Muscle of leg (tissue), 11 donors: ENCODE results near the gene NFATC3. TPM values are rescaled to one million over a fixed set of nuclear protein-coding genes. Genes with fewer than 3 reads are reported as not detected.

Experiments used
- DNase-seq: peaks from one replicate; pipeline ENCODE4 v3.0.0; 2013
- H3K27ac ChIP-seq: one replicate; pipeline ENCODE4 v1.5.1; 2013; ENCODE audit warnings: mild to moderate bottlenecking, low read length, control low read depth
- H3K27me3 ChIP-seq: one replicate; pipeline ENCODE4 v1.6.1; 2013; ENCODE audit warnings: low read length; ENCODE audit not compliant: control insufficient read depth, insufficient read depth
- H3K36me3 ChIP-seq: one replicate; pipeline ENCODE4 v1.6.1; 2013; ENCODE audit warnings: low read length; ENCODE audit not compliant: control insufficient read depth, insufficient read depth
- H3K4me1 ChIP-seq: one replicate; pipeline ENCODE4 v1.6.1; 2013; ENCODE audit warnings: low read length; ENCODE audit not compliant: control insufficient read depth, insufficient read depth
- H3K4me3 ChIP-seq: one replicate; pipeline ENCODE4 v1.5.1; 2013; ENCODE audit warnings: low read length, control low read depth
- H3K9me3 ChIP-seq: replicated peaks from 2 replicates; pipeline ENCODE4 v1.6.1; 2013; ENCODE audit warnings: low read depth, low read length; ENCODE audit not compliant: control insufficient read depth
- WGBS: methylation state at CpG from one replicate; pipeline ENCODE4 v1.1.5; 2013; ENCODE audit warnings: missing lambda C conversion rate; ENCODE audit not compliant: insufficient coverage; 5-methylcytosine and 5-hydroxymethylcytosine counted together
- polyA plus RNA-seq, 8 donors: library from polyadenylated mRNA; unstranded; fragments of 120-200 nt; gene quantifications; one replicate each; pipeline versions ENCODE4 v1.2.1 to v1.2.3, GENCODE V29; 2013; ENCODE audit warnings: inconsistent platforms in 1 of 8, low replicate concordance in 1 of 8; ENCODE audit not compliant: insufficient read length in 8 of 8, insufficient read depth in 1 of 8
- total RNA-seq: library from RNA; stranded (reverse); fragments of 120-200 nt; gene quantifications from one replicate; pipeline ENCODE4 v1.2.4, GENCODE V29; 2013

Gene NFATC3
- total and polyA plus RNA-seq, 9 donors: 22.0 to 39.0 (median 26.0) TPM

- Histone ChIP-seq H3K4me1 (peaks cover 3% of the 10 kb centered on the region), H3K36me3 (peaks cover 6% of the 10 kb centered on the region), H3K9me3 (no peaks in the 10 kb centered on the region), H3K27ac (peak overlapping the region; percentile 42), H3K4me3 (no peak overlapping the region), H3K27me3 (no peaks in the 10 kb centered on the region)
- WGBS: 33% methylated on average over 1 of the region's 3 CpGs
- DNase-seq: no peak
Measured at GRCh38 chr16:68200088-68200783, 115.1 kb downstream of the NFATC3 start.

- Histone ChIP-seq H3K9me3 (no peaks in the 10 kb centered on the region), H3K27me3 (no peaks in the 10 kb centered on the region), H3K4me1 (peaks cover 3% of the 10 kb centered on the region), H3K27ac (peak overlapping the region; percentile 64), H3K4me3 (no peak overlapping the region), H3K36me3 (peaks cover 5% of the 10 kb centered on the region)
- peak; percentile 71 for DNase-seq
Measured at GRCh38 chr16:68202091-68202519, 116.9 kb downstream of the NFATC3 start.

- H3K27ac ChIP-seq: no peak overlapping the region
- no CpG with 5 or more reads among the region's 2 CpGs for whole genome bisulfite sequencing
- H3K27me3 ChIP-seq: no peaks in the 10 kb centered on the region
- DNase-seq: no peak
- H3K9me3 ChIP-seq: no peaks in the 10 kb centered on the region
- H3K36me3 ChIP-seq: peaks cover 11% of the 10 kb centered on the region
- no peak overlapping the region for H3K4me3 ChIP-seq
- H3K4me1 ChIP-seq: peaks cover 3% of the 10 kb centered on the region
Measured at GRCh38 chr16:68206245-68206644, 121.1 kb downstream of the NFATC3 start.

GRCh38 chr16:68214726-68215125 lies 129.6 kb downstream of the NFATC3 start:
- H3K36me3 ChIP-seq: peaks cover 2% of the 10 kb centered on the region
- peak; percentile 19 for DNase-seq
- WGBS: no CpG with 5 or more reads among the region's 3 CpGs
- no peaks in the 10 kb centered on the region for H3K4me1 ChIP-seq
- no peak overlapping the region for H3K4me3 ChIP-seq
- H3K27me3 ChIP-seq: no peaks in the 10 kb centered on the region
- no peak overlapping the region for H3K27ac ChIP-seq
- H3K9me3 ChIP-seq: no peaks in the 10 kb centered on the region

- no peak for DNase-seq
- H3K4me3 ChIP-seq: no peak overlapping the region
- no peak overlapping the region for H3K27ac ChIP-seq
- H3K9me3 ChIP-seq: no peaks in the 10 kb centered on the region
- H3K27me3 ChIP-seq: no peaks in the 10 kb centered on the region
- peaks cover 2% of the 10 kb centered on the region for H3K36me3 ChIP-seq
- 80% methylated on average over 1 of the region's 1 CpG for WGBS
- no peaks in the 10 kb centered on the region for H3K4me1 ChIP-seq
Measured at GRCh38 chr16:68215302-68215701, 130.1 kb downstream of the NFATC3 start.

- Histone ChIP-seq H3K27me3 (no peaks in the 10 kb centered on the region), H3K4me1 (no peaks in the 10 kb centered on the region), H3K27ac (no peak overlapping the region), H3K36me3 (peaks cover 2% of the 10 kb centered on the region), H3K9me3 (no peaks in the 10 kb centered on the region), H3K4me3 (no peak overlapping the region)
- no peak for DNase-seq
- WGBS: no CpG with 5 or more reads among the region's 3 CpGs
Measured at GRCh38 chr16:68216240-68216639, 131.1 kb downstream of the NFATC3 start.

- Histone ChIP-seq H3K36me3 (peaks cover 2% of the 10 kb centered on the region), H3K9me3 (no peaks in the 10 kb centered on the region), H3K4me3 (no peak overlapping the region), H3K27me3 (no peaks in the 10 kb centered on the region), H3K4me1 (no peaks in the 10 kb centered on the region), H3K27ac (no peak overlapping the region)
- DNase-seq: no peak
- 80% methylated on average over 2 of the region's 4 CpGs for WGBS
Measured at GRCh38 chr16:68217506-68217905, 132.3 kb downstream of the NFATC3 start.

- DNase-seq: no peak
- Histone ChIP-seq H3K27me3 (no peaks in the 10 kb centered on the region), H3K9me3 (no peaks in the 10 kb centered on the region), H3K27ac (no peak overlapping the region), H3K36me3 (peaks cover 5% of the 10 kb centered on the region), H3K4me3 (no peak overlapping the region), H3K4me1 (no peaks in the 10 kb centered on the region)
- 80% methylated on average over 2 of the region's 6 CpGs for WGBS
Measured at GRCh38 chr16:68219725-68220351, 134.7 kb downstream of the NFATC3 start.

- no peaks in the 10 kb centered on the region for H3K27me3 ChIP-seq
- H3K27ac ChIP-seq: no peak overlapping the region
- H3K9me3 ChIP-seq: no peaks in the 10 kb centered on the region
- no peak for DNase-seq
- peaks cover 17% of the 10 kb centered on the region for H3K36me3 ChIP-seq
- WGBS: no CpG with 5 or more reads among the region's 1 CpG
- H3K4me1 ChIP-seq: peaks cover 17% of the 10 kb centered on the region
- H3K4me3 ChIP-seq: no peak overlapping the region
Measured at GRCh38 chr16:68223072-68223471, 137.9 kb downstream of the NFATC3 start.

GRCh38 chr16:68226116-68226515 lies 140.9 kb downstream of the NFATC3 start:
- DNase-seq: no peak
- peaks cover 28% of the 10 kb centered on the region for H3K4me1 ChIP-seq
- H3K9me3 ChIP-seq: no peaks in the 10 kb centered on the region
- no peak overlapping the region for H3K27ac ChIP-seq
- no CpG with 5 or more reads among the region's 4 CpGs for WGBS
- H3K36me3 ChIP-seq: peaks cover 29% of the 10 kb centered on the region
- no peak overlapping the region for H3K4me3 ChIP-seq
- H3K27me3 ChIP-seq: no peaks in the 10 kb centered on the region
